Glutamatergic neuron (in vitro differentiated cells): ENCODE measurements around the gene SLC5A10. TPM values are rescaled to one million over a fixed set of nuclear protein-coding genes. Genes with fewer than 3 reads are reported as not detected.
"Not testable (repeated sequence)": the region's sequence is repeated elsewhere in the genome, so short reads cannot be mapped to it uniquely, and the experiment has no call there.

Source experiments
- DNase-seq: peaks from one replicate; pipeline ENCODE4 v3.0.0; 2022
- H3K27ac Mint-ChIP-seq: one replicate; pipeline ENCODE4 v1.8.0; 2020; ENCODE audit warnings: mild to moderate bottlenecking, mixed read lengths, inconsistent platforms; ENCODE audit not compliant: unreplicated experiment
- H3K27me3 Mint-ChIP-seq: one replicate; pipeline ENCODE4 v1.8.0; 2020; ENCODE audit warnings: mild to moderate bottlenecking, moderate library complexity, mixed read lengths, inconsistent platforms; ENCODE audit not compliant: unreplicated experiment
- H3K36me3 Mint-ChIP-seq: one replicate; pipeline ENCODE4 v1.8.0; 2020; ENCODE audit warnings: mild to moderate bottlenecking, mixed read lengths, inconsistent platforms; ENCODE audit not compliant: unreplicated experiment
- H3K4me1 Mint-ChIP-seq: one replicate; pipeline ENCODE4 v1.8.0; 2020; ENCODE audit warnings: mild to moderate bottlenecking, low read depth, mixed read lengths, inconsistent platforms; ENCODE audit not compliant: unreplicated experiment
- H3K4me3 Mint-ChIP-seq: one replicate; pipeline ENCODE4 v1.8.0; 2020; ENCODE audit warnings: mild to moderate bottlenecking, mixed read lengths, inconsistent platforms; ENCODE audit not compliant: unreplicated experiment
- H3K9me3 Mint-ChIP-seq: one replicate; pipeline ENCODE4 v1.8.0; 2020; ENCODE audit warnings: mild to moderate bottlenecking, moderate library complexity, mixed read lengths, inconsistent platforms; ENCODE audit not compliant: unreplicated experiment
- total RNA-seq: library from RNA; stranded (reverse); fragmentation: NEBNext Ultra II Directional; extraction: Animal tissue kit (Norgen Biotek cat#: 25700); gene quantifications from one replicate; pipeline ENCODE4 v1.2.1, GENCODE V29; 2021; ENCODE audit not compliant: unreplicated experiment
- TF ChIP-seq, protein P1 (sequence below): fragments of 200-600 bp; sonication (generic); IDR thresholded peaks from one replicate; pipeline ENCODE4 v1.5.0; 2021; ENCODE audit not compliant: partially characterized antibody, unreplicated experiment

Gene SLC5A10
- total RNA-seq, 1 donor from 2014 or later, result not detected

DNA sequence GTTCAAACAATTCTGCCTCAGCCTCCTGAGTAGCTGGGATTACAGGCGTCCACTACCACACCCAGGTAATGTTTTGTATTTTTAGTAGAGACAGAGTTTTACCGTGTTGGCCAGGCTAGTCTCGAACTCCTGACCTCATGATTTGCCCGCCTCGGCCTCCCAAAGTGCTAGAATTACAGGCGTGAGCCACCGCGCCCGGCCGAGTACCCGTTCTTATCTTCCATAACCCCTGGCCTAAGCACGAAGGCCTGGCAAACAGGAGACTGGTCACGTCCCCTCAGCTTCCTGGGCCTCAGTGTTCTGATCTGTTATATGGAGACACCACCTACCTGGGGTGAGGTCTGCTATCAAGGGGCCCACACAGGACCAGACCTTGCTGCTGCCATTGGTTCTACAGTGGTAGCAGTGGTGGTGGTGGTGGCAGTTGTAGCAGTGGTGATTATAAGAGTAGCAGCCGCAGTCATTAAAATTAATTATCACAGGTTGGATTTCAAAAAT, 1.3 kb downstream of the SLC5A10 start:
- peak overlapping the region; percentile 62 for H3K27ac Mint-ChIP-seq

DNA sequence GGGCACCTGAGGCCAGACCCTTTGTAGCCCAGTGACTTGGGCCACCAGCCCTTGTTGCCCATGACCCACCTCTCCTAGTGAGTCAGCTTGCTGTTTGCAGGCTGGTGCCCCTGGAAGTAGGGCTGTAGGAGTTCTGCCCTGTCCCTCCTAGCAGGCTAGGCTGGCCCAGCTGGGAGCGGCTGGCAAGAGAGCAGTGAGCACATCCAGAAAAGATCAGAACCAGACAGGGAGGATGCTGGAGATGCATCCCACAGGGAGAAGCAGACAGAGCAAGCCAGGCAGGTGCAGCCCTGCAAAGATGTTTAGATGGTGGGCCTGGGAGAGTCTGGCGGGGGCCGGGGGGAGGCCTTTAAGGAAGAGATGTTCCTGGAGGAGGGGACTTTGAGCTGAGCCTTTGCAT, 2.4 kb downstream of the SLC5A10 start:
- no peak for DNase-seq
- H3K36me3 Mint-ChIP-seq, result no peaks in the 10 kb centered on the region
- H3K27ac Mint-ChIP-seq, result no peak overlapping the region
- TF ChIP-seq, protein P1, sequence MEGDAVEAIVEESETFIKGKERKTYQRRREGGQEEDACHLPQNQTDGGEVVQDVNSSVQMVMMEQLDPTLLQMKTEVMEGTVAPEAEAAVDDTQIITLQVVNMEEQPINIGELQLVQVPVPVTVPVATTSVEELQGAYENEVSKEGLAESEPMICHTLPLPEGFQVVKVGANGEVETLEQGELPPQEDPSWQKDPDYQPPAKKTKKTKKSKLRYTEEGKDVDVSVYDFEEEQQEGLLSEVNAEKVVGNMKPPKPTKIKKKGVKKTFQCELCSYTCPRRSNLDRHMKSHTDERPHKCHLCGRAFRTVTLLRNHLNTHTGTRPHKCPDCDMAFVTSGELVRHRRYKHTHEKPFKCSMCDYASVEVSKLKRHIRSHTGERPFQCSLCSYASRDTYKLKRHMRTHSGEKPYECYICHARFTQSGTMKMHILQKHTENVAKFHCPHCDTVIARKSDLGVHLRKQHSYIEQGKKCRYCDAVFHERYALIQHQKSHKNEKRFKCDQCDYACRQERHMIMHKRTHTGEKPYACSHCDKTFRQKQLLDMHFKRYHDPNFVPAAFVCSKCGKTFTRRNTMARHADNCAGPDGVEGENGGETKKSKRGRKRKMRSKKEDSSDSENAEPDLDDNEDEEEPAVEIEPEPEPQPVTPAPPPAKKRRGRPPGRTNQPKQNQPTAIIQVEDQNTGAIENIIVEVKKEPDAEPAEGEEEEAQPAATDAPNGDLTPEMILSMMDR, result no peak
- H3K9me3 Mint-ChIP-seq, result peaks cover 5% of the 10 kb centered on the region
- H3K4me1 Mint-ChIP-seq, result no peaks in the 10 kb centered on the region
- H3K27me3 Mint-ChIP-seq, result no peaks in the 10 kb centered on the region
- H3K4me3 Mint-ChIP-seq, result no peak overlapping the region

More for the DNA sequence above, 1.3 kb downstream of the SLC5A10 start:
- no peaks in the 10 kb centered on the region for H3K36me3 Mint-ChIP-seq
- no peaks in the 10 kb centered on the region for H3K4me1 Mint-ChIP-seq
- no peak for DNase-seq
- H3K9me3 Mint-ChIP-seq, result peaks cover 5% of the 10 kb centered on the region
- TF ChIP-seq, protein P1, result no peak
- no peak overlapping the region for H3K4me3 Mint-ChIP-seq
- H3K27me3 Mint-ChIP-seq, result no peaks in the 10 kb centered on the region

DNA sequence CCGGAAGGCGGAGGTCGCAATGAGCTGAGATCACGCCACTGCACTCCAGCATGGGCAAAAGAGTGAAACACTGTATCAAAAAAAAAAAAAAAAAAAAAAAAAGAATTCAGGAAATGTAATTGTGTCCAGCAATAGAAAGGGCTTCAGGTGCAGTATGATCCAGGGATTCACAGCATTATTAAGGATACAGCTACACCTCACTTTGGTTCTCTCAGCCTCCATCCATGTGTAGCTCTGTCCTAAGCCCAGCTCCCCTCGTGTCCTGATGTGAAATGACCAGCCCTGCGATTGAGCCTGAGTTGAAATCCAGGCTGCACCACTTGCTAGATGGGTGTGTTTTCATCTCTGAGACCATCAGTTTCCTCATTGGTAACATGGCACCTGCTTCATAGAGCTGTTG, 3.0 kb downstream of the SLC5A10 start:
- no peak for DNase-seq
- Mint-ChIP-seq H3K4me3 (no peak overlapping the region), H3K9me3 (peaks cover 1% of the 10 kb centered on the region), H3K36me3 (no peaks in the 10 kb centered on the region), H3K4me1 (no peaks in the 10 kb centered on the region), H3K27me3 (no peaks in the 10 kb centered on the region), H3K27ac (no peak overlapping the region)
- TF ChIP-seq, protein P1, result no peak

DNA sequence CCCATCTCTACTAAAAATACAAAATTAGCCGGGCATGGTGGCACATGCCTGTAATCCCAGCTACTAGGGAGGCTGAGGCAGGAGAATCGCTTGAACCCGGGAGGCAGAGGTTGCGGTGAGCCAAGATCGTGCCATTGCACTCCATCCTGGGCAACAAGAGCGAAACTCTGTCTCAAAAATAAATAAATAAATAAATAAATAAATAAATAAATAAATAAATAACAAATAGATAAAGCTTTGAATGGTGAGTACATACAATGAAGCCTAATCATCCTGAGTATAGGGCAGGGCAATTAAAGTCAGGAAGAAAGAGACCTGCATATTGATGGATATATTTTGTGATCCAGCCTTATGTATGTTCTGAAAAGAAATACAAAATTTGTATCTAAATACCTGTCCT, 4.1 kb downstream of the SLC5A10 start:
- H3K27me3 Mint-ChIP-seq, DNase-seq, H3K4me3 Mint-ChIP-seq, H3K27ac Mint-ChIP-seq, H3K36me3 Mint-ChIP-seq, H3K9me3 Mint-ChIP-seq, H3K4me1 Mint-ChIP-seq: not testable (repeated sequence)

DNA sequence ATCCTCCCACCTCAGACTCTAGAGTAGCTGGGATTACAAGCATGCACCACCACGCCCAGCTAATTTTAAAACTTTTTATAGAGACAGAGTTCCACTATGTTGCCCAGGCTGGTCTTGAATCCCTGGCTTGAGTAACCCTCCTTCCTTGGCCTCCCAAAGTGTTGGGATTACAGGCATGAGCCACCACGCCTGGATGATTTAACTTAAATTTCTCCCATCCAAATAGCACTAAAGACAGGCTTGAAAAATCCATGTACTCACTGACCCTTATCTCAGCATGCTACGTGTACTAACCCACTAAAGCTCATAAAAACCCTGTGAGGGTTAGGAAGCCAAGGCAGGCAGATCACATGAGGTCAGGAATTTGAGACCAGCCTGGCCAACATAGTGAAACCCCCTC, 4.6 kb downstream of the SLC5A10 start:
- no peaks in the 10 kb centered on the region for H3K36me3 Mint-ChIP-seq
- H3K4me1 Mint-ChIP-seq, result peaks cover 2% of the 10 kb centered on the region
- H3K4me3 Mint-ChIP-seq, result no peak overlapping the region
- no peaks in the 10 kb centered on the region for H3K27me3 Mint-ChIP-seq
- H3K9me3 Mint-ChIP-seq, result peaks cover 1% of the 10 kb centered on the region
- no peak overlapping the region for H3K27ac Mint-ChIP-seq
- TF ChIP-seq, protein P1, result no peak
- DNase-seq, result no peak
